Measurements from ENCODE around the gene PEX1. TPM values are rescaled to one million over a fixed set of nuclear protein-coding genes. Genes with fewer than 3 reads are reported as not detected.

PEX1 gene
- total and polyA plus RNA-seq, 9 of the 15 experiments (the other 6 are each of a cell fraction or from before 2014, with no cell fraction given) = 9.4 to 32.2 (median 19.9) TPM

GRCh38 chr7:92547579-92547978 lies 19.3 kb upstream of the PEX1 start:
- Histone ChIP-seq H4K20me1 (replicated peaks; ENCODE audit: control insufficient read depth, insufficient read depth, low read length) (no peaks in the 10 kb centered on the region), H3K27ac (ENCODE audit: extremely low read depth, low read depth, low read length) (no peak overlapping the region), H3K4me2 (ENCODE audit: insufficient read depth, low read length) (no peak overlapping the region), H3K79me2 (ENCODE audit: control insufficient read depth, insufficient read depth, low read length) (no peaks in the 10 kb centered on the region), H3K36me3 (ENCODE audit: control insufficient read depth, insufficient read depth, low read length) (no peaks in the 10 kb centered on the region), H3K9me1 (ENCODE audit: control insufficient read depth, insufficient read depth, low read length) (no peaks in the 10 kb centered on the region), H3K9me3 (replicated peaks; ENCODE audit: control insufficient read depth, insufficient read depth, low read depth, low read length) (no peaks in the 10 kb centered on the region), H2AFZ (ENCODE audit: low read depth, low read length) (0 out of 2 replicates have a peak overlapping the region, but pooled peaks have one; percentile 33), H3K4me1 (replicated peaks in 1 of 2; ENCODE audit: control insufficient read depth in 2 of 2, insufficient read depth in 2 of 2, low read length in 2 of 2) (peaks cover 0 to 6% of the 10 kb centered on the region in 2 experiments; a peak in 1 of 5 replicates), H3K4me3 (no peak overlapping the region), H3K9ac (ENCODE audit: insufficient read depth in 1 of 2, low read depth in 2 of 2, low read length in 2 of 2) (no peak overlapping the region; a peak in 1 of 4 replicates), H3K27me3 (ENCODE audit: control insufficient read depth in 2 of 2, insufficient read depth in 2 of 2, low read length in 2 of 2) (peaks cover 0 to 16% of the 10 kb centered on the region in 2 experiments; a peak in 3 of 5 replicates)
- WGBS (ENCODE audit: insufficient coverage, low coverage, missing lambda C conversion rate) = 10% methylated on average over 6 of the region's 6 CpGs
- FAIRE-seq = no peak
- in situ Hi-C loops (cut with MboI) = no loop called here
- CTCF ChIA-PET (ENCODE audit: low intra/inter-chr PET ratio) = no interaction called here
- intact Hi-C loops (cut with micrococcal nuclease) = no loop called here
- POLR2A ChIA-PET = interaction anchor here (0.9 kb wide), 1 partner anchor 37 kb away, joined by 3 read pairs; no protein-coding TSS in a partner anchor
- BruUV-seq (replicated peaks) = no TSS peak
- ATAC-seq = no peak; the same call in 2 of the 3 replicates
- DNase-seq (ENCODE audit: extremely low read depth in 1 of 4, low spot score in 3 of 4) = no peak
- TF ChIP-seq ARID1B (IDR thresholded peaks at IDR 0.05) (no peak), ZNF23 (CRISPR knock-in tag; IDR thresholded peaks at IDR 0.05) (no peak), MGA (IDR thresholded peaks at IDR 0.05) (no peak), ZNF583 (CRISPR knock-in tag; IDR thresholded peaks at IDR 0.05) (no peak), CBX8 (IDR thresholded peaks at IDR 0.05; ENCODE audit: borderline replicate concordance, extremely low read depth, low read depth, low read length, poor library complexity, severe bottlenecking) (no peak), USF1 (CRISPR knock-in tag; IDR thresholded peaks at IDR 0.05) (no peak), MLX (CRISPR knock-in tag; conservative IDR thresholded peaks at IDR 0.05) (no peak)

Data from K562 (cell line).